KOPT-K1 (cell line): ENCODE measurements around the gene NAALADL2.

ENCODE experiments used
- H3K27ac ChIP-seq: fragments of 200-600 bp; sonication (generic); 2 replicates; pipeline ENCODE4 v1.5.1; 2016; ENCODE audit warnings: antibody characterized with exemption, mild to moderate bottlenecking, low read depth, low read length; ENCODE audit not compliant: poor library complexity, severe bottlenecking
- H3K36me3 ChIP-seq: fragments of 200-600 bp; sonication (generic); 2 replicates; pipeline ENCODE4 v1.5.1; 2017; ENCODE audit warnings: antibody characterized with exemption, mild to moderate bottlenecking, low read length, moderate library complexity; ENCODE audit not compliant: insufficient read depth
- H3K9me3 ChIP-seq: fragments of 200-600 bp; sonication (generic); 2 replicates; pipeline ENCODE4 v1.5.1; 2017; ENCODE audit warnings: antibody characterized with exemption, low read length, mild to moderate bottlenecking; ENCODE audit not compliant: insufficient read depth, poor library complexity, severe bottlenecking

Gene NAALADL2

DNA sequence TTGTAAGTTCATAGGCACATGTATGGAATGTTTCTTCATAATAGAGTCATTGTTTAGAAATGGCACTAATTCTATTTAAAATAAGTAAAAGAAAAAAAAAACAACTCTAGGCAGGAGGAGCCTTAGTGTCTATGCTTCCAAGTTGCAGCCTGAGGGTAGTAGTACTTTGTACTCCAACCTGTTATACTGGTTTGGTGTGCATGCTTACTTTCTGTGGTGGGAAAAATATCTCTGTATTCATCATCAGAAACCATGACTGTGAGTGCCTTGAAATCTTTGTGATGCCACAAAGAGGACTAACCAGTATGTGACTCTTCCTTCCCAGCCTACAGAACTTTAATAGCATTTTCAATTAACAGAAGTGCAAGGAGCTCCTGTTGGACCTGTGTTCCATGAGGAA, 4.4 kb downstream of the NAALADL2 start:
- no peaks in the 10 kb centered on the region for H3K36me3 ChIP-seq
- no peaks in the 10 kb centered on the region for H3K9me3 ChIP-seq
- H3K27ac ChIP-seq: no peak overlapping the region

DNA sequence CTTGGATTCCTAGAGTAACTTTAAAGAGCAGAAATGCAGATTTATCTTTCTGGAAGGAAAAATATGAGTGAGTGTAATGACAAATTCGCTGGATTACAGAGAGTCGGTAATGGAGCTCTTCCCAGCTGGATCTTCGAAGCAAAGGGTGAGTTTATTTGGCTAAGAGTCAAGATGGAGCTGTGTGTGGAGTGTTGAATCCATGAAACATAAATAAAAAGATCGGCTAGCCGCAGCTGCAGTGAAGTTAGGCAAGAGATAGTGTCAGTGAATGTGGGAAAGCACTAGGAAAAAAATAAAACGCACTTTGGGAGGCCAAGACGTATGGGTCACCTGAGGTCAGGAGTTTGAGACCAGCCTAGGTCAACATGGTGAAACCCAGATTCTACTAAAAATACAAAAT, 10.3 kb downstream of the NAALADL2 start:
- Histone ChIP-seq H3K27ac (no peak overlapping the region), H3K36me3 (no peaks in the 10 kb centered on the region), H3K9me3 (no peaks in the 10 kb centered on the region)

DNA sequence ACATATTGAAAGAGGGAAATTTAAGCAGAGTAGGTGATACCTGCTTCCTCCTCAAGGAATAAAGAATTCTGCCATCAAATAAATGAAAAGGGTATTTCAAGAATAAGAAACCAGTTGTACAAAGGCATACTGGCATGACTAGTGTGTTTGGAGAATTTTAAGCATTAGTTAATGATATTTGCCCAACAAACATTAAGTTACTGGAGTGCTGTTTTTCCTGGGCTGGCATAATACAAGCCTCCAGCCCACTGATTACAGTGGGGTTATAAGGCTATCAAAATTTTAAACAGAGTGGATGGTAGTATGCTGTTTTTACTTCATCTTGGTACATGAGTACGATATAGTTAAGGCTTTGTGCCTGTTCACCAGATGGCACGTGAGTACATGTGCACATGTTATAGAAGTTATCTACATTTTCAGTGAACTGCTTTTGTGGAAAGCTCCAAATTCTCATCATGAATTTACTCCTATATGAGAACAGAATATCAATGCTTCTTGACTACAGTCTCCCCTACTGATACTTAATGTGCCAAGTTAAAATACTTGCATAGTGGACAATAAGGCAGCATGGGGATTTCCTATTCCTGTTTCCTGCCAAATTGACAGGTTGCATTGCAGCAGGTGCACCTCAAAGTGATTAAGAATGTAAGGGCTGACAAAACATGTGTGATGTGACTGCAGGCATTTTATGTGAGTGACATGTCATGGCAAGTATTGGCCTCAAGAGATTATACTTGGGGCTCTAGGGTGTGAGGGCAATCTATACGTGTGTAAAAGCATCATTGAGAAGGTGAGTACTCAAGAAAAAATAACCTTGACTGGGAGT, 14.9 kb downstream of the NAALADL2 start:
- no peaks in the 10 kb centered on the region for H3K36me3 ChIP-seq
- H3K9me3 ChIP-seq: no peaks in the 10 kb centered on the region
- no peak overlapping the region for H3K27ac ChIP-seq

DNA sequence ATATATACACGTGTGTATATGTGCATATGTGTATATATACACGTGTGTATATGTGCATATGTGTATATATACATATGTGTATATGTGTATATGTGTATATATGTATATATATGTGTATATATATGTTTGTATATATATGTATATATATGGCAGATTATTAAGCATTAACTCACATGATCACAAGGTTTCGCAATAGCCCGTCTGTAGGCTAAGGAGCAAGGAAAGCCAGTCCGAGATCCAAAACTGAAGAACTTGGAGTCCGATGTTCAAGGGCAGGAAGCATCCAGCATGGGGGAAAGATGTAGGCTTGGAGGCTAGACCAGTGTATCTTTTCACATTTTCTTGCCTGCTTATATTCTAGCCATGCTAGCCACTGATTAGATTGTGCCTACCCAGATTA, 23.7 kb downstream of the NAALADL2 start:
- Histone ChIP-seq H3K9me3 (no peaks in the 10 kb centered on the region), H3K27ac (no peak overlapping the region), H3K36me3 (no peaks in the 10 kb centered on the region)

DNA sequence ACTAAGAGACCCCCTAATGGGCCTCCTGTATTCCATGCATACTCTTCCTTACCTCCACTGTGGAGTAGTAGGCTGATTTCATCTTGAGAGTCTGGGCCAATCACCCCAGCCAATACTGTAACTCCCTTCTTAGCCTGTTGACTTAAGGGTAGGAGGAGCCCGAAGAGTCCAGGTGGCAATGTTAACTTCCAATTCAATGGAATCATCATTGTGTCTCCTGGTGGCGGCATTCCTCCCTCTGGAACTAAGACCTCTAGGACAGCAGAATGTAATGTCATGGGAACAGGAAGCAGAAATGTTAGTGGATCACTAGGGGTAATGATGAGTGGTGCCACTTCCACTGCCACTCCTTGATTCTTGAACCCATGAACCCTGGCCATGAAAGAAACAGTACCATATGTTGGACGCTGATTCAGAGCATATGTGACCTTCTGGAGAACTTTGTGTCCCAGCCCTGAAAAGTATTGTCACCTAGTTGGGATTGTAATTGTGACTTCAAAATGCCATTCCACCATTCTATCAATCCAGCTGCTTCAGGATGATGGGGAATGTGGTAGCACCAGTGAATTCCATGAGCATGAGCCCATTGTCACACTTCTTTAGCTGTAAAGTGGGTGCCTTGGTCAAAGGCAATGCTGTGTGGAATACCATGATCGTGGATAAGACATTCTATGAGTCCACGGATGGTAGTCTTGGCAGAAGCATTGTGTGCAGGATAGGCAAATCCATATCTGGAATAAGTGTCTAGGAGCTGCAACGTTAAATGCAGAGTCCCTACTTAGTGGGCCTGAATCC, 24.9 kb downstream of the NAALADL2 start:
- H3K9me3 ChIP-seq: no peaks in the 10 kb centered on the region
- H3K27ac ChIP-seq: no peak overlapping the region
- no peaks in the 10 kb centered on the region for H3K36me3 ChIP-seq

DNA sequence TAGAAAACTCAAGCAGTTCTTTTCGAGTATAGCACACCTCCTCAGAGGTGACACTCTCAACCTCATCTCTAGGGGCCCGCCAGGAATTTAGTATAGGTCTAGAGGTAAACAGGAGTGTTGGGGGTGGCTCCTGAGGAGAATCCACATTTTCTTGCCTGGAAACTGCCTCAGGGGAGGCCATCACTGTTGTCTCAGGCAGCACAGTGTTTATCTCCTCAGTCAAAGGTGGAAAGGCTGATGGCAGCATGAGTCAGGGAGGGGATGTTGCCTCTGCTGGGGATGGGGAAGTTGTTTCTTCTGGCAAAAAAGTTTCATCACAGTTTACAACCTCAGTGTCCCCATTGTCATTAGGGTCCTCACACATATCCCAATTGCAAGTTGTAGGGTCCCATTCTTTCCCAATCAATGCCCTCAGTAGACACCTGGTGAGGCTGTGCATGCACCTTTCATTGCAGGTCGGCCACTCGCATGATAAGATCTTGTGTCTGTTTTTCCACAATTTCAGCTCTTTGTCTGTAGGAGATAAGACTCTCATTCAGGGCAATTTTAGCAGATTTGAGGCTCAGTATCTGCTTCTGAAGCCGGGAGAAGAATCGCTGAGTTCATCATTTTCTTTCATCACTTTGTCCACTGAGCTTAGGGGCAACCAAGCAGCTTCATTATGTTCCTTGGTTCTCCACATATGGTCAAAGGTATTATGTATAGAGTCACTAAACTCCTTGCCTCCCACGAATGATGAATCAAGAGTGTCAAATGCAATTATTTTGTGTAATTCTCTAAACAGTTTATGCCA, 25.8 kb downstream of the NAALADL2 start:
- no peak overlapping the region for H3K27ac ChIP-seq
- H3K36me3 ChIP-seq: no peaks in the 10 kb centered on the region
- H3K9me3 ChIP-seq: no peaks in the 10 kb centered on the region

DNA sequence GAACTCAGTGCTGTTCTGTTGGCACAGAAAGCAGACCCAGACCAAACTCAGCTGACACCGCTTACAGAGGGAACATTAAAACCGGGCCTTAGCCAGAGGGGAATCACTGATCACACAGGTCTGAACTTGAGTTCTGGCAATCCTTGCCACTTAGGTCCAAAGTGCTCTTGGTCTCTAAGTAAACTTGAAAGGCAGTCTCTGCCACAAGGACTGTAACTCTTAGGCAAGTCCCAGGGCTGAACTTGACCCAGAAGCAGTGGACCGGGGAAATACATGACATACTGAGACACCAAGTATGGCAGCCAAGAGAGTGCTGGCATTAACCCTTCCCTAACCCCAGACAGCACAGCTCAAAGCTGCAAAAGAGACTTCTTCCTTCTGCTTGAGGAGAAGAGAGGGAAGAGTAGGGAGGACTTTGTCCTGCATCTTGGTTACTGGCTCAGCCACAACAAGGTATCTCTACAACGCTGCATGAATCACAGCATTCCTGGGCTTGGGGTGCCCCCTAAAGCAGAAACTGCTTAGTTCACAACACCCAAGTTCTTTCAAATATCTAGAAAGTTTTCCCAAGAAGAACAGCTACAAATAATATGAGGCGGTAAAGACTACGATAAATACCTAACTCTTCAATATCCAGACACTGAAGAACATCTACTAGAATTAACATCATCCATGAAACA, 32.5 kb downstream of the NAALADL2 start:
- H3K36me3 ChIP-seq: no peaks in the 10 kb centered on the region
- no peaks in the 10 kb centered on the region for H3K9me3 ChIP-seq
- H3K27ac ChIP-seq: no peak overlapping the region

DNA sequence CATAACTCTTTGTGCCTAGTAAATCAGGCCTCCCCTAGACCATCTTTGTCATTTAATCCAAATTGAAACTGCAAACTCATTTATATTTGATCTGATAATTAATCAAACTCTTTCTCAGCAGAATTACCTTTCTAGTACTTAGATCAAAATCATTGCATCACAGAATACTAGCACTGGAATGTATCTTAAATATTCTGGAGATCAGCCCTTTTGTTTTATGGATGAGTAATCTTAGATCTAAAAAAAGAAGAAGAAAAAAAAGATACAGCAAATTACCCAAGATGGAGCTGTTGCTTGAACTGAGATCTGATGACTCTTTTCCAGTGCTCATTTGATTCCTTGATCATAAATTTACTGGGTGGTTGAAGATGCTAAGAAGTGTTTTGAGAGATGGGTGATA, 47.9 kb downstream of the NAALADL2 start:
- no peak overlapping the region for H3K27ac ChIP-seq
- no peaks in the 10 kb centered on the region for H3K9me3 ChIP-seq
- H3K36me3 ChIP-seq: no peaks in the 10 kb centered on the region

DNA sequence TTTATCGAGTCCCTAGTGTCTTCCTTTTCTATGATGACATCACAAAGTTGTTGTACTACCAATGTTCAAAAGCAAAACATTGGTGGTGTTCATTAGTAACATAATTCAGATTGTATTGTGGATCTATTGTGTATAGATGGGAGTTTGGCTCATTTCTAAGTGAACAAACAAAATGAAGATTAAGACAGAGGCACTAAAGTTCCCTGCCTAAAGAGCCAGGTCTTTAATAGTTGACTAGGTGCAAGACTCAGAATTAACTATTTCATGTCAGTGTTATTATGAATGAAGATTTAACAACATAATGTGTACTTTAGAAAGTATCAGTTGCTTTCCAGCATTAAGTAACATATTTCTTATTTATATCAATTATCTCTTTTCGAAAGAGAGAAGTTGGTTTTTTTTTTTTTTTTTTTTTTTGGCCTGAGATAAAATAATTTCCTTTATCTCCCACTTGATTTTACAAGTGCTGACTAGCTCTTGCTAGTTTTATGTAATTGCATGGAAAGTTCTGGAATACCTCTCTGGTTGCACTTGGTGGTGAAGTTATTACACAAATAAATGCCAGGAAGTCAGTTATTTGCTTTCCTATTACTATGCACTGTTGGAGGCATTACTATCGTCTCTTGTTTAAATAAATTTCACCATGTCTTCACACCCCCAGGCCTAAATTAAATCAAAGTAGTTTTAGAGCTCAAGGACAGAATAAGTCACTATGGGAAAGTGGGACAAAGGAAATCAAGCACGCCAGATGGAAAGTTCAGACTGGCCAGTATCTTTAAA, 48.7 kb downstream of the NAALADL2 start:
- Histone ChIP-seq H3K36me3 (no peaks in the 10 kb centered on the region), H3K27ac (no peak overlapping the region), H3K9me3 (no peaks in the 10 kb centered on the region)

DNA sequence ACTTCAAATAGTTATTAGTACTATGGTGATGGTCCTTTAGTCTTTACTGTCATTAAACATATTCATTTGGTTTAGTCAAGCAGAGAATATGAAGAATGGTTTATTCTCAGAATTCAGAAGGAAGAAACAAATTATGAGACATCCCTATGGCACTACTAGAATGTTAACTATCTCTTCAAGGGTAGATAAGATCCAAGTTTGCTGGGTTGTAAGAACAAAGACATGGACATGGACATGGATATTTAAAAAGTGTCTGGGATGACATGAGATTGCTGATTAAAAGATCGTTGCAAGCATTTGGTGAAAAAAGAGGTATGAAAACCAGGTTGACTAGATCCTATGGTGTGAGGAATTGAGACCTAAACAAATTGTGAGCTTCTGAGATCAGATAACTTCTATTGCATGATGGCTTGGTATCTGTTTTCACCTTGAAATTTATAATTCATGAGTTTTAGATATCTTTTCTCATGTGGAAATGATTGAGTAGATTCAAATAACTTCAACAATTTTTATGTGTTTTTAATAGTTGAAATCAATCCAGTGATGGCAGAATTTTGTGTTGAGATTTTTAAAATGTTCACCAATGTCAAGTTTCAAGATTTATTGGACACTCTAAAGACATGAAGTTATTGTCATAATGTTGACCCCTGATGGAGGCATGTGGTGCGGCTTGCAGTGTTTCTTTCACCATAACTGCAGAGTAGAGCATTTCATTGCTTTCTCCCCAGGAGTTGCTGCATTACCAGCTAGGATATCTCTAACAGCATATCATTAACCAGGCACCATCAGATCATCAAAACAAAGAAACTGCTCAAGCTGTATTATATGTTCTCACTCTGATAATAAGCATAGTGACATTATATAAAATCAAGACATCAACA, 72.6 kb downstream of the NAALADL2 start:
- Histone ChIP-seq H3K27ac (no peak overlapping the region), H3K36me3 (no peaks in the 10 kb centered on the region), H3K9me3 (no peaks in the 10 kb centered on the region)

DNA sequence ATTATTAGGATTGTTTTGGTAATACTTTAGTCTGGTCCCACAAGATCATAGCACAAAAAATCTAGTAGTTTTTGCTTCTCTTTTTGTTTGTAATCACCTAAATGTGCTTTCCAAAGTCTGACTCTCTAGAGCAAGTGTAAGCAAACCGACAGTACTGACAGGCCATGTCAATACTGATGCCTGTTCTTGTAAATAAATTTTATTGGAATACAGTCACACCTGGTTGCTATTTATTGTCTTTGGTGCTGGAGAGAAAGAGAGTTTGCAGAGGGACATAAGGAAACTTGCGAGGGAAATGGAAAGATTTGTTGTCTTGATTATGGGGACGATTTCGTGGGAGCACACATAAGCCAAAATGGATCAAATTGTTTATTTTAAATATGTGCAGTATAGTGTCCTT, 77.5 kb downstream of the NAALADL2 start:
- H3K27ac ChIP-seq: no peak overlapping the region
- no peaks in the 10 kb centered on the region for H3K36me3 ChIP-seq

DNA sequence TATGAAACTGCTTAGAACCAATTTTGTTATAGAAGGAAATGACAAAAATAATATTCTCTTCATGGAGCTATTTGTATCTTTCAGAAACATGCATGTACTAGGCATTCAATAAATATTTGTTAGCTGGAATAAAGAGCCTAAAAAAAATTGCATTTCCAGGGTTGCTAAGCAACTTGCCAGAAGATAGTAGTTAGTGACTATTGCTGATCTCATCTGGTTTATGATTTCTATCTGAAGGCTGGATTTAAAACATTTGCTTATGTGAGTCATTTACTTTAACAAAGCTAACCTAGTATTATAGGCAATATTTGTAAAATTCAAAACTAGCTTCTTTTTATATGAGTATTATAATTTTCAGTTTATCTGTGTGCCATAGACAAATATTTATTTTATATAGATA, 78.3 kb downstream of the NAALADL2 start:
- H3K9me3 ChIP-seq: no peaks in the 10 kb centered on the region

More for the DNA sequence above, 77.5 kb downstream of the NAALADL2 start:
- no peaks in the 10 kb centered on the region for H3K9me3 ChIP-seq

DNA sequence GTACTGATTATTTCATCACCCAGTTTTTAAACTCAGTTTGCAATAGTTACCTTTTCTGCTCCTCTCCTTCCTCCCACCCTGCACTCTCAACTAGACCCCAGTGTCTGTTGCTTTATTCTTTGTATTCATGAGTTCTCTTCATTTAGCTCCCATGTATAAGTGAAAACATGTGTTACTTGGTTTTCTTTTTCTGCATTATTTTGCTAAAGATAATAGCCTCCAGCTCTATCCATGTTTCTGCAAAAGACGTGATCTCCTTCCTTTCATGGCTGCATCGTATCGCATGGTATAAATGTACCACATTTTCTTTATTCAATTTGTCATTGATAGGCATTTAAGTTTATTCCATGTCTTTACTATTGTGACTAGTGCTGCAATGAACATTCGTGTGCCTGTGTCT, 79.0 kb downstream of the NAALADL2 start:
- no peak overlapping the region for H3K27ac ChIP-seq
- no peaks in the 10 kb centered on the region for H3K36me3 ChIP-seq
- H3K9me3 ChIP-seq: no peaks in the 10 kb centered on the region

More for the DNA sequence above, 78.3 kb downstream of the NAALADL2 start:
- Histone ChIP-seq H3K27ac (no peak overlapping the region), H3K36me3 (no peaks in the 10 kb centered on the region)
